Stimulated activated naive CD8-positive, alpha-beta T cell treated with anti-CD3 and anti-CD28 coated beads, Interleukin-15, Interleukin-2, amounts not matched to agents 100 U/mL and 50 U/mL, for 24 hours (primary cell): Measurements from ENCODE around the gene CDH23.

Experiments
- ATAC-seq: fragments of 150-1000 bp; cut with Tn5 transposase; one replicate; pipeline ENCODE4 v1.10.0; 2021
- DNase-seq: peaks from one replicate; pipeline ENCODE4 v3.0.0; 2021

CDH23 gene

GRCh38 chr10:71852355-71852937 is 455.7 kb downstream of the CDH23 start:
- DNase-seq = no peak
- ATAC-seq = no peak

GRCh38 chr10:71854031-71854430 is 457.3 kb downstream of the CDH23 start:
- no peak for DNase-seq

GRCh38 chr10:71856619-71857018 is 459.9 kb downstream of the CDH23 start:
- DNase-seq (no peak), ATAC-seq (no peak)

More at GRCh38 chr10:71854031-71854430, 457.3 kb downstream of the CDH23 start:
- no peak for ATAC-seq

DNA sequence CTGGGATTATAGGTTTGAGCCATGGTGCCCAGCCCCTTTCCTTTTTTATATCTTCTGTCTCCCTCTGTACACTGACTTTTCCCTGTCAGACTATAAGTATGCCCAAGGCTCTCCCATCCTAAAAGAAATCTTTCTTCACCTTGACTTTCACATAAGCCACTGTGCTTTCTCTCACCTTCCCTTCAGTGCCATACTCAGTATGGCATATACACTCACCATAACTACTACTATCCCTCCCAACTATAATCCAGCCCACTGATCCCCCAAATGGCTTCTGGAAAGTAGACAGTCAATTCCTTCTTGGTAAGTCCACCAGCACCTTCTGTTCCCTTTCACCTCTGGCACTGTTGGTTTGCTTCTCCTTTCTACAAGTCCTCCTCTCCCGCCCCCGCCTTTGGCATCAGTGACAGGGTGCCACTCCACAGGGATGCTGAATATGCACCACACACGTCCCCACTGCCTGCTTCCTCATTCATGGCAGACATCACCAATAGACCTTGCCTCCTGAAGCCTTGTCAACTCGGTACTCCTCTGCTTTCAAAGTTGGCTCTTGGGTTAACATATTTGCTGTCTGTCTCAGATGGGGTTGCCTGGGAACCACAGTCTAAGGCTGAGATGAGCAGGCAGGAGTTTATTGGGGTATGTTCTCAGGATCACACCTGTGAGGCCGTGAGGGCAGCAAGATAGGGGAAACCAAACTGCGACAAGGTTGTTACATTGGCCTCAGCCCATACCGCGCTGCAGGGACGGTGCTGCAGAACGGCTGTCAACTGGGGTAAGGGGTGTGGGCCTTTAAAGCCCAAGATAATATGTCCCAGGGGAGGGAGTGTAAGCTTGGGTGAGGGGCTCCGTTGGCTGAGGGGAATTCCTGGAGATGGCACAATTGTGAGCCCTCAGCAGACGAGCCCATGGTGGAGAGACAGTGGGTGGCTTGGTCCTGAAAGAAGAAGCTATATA is 461.5 kb downstream of the CDH23 start:
- ATAC-seq (no peak), DNase-seq (no peak)

DNA sequence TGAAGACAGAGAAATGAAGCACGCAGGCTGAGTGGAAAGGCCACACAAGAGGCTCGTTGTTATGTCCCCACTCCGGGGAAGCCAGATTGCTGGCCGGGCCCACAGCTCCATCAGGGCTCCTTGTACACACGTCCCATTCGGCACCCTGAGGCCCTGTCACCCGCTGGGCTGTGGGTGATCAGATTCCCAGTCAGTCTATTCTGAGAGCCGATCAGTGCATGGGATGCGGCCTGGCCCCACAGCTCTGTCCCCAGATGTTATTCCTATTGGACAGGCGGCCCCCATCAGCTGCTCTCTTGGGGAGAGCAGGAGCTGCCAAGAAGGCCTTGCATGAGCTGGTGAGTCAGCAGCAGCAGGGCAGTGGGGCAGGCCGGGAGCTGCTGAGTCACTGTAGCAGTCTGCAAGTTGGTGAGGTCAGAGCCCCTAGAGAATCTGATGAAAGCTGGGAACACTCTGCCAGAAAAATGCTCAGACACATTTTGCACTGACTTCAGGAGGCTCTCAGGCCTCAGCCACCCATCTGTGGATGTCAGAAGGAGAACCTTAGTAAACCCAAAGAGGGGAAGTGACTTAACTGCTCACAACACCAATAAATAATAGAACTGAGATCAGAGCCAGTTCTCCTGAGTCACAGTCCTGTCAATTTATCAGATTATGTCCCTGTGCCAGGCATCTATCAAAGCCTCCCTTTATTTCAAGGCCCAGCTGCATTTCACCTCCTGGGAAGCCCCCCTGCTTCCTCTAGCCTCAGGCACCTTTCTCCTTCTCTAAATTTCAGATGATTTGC is 463.7 kb downstream of the CDH23 start:
- peak; percentile 74 for ATAC-seq
- peak; percentile 52 for DNase-seq

- ATAC-seq (no peak), DNase-seq (no peak)
These were observed 466.5 kb downstream of the CDH23 start for GRCh38 chr10:71863203-71863602.

GRCh38 chr10:71864911-71865361 is 468.2 kb downstream of the CDH23 start:
- DNase-seq (no peak), ATAC-seq (no peak)
